Activated CD8-positive, alpha-beta memory T cell treated with anti-CD3 and anti-CD28 coated beads for 1 hour (primary cell): ENCODE data around the gene DDX41.
"Not testable (repeated sequence)": the region's sequence is repeated elsewhere in the genome, so short reads cannot be mapped to it uniquely, and the experiment has no call there.

Experiments
- DNase-seq, 2 donors: peaks; one replicate each; pipeline ENCODE4 v3.0.0-alpha.2; 2020; ENCODE audit warnings: low read depth in 1 of 2; ENCODE audit errors: extremely low read depth in 1 of 2

The DDX41 gene

DNA sequence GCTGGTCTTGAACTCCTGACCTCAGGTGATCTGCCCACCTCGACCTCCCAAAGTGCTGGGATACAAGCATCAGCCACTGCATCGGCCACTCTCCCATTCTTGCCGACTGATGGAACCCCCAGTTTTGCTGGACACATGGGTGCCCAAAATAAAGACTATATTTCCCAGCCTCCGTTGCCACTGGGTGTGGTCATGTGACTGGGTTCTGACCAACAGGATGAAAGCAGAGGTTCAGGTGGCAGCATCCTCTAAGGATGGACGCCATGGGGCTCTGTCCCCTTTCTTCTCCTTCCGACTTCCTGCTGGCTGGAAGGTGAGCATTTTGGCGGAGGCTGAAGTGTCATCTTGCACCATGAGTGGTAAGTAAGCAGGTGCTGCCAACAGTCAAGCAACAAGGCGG, 29.6 kb downstream of the DDX41 start:
- DNase-seq, result no peak

DNA sequence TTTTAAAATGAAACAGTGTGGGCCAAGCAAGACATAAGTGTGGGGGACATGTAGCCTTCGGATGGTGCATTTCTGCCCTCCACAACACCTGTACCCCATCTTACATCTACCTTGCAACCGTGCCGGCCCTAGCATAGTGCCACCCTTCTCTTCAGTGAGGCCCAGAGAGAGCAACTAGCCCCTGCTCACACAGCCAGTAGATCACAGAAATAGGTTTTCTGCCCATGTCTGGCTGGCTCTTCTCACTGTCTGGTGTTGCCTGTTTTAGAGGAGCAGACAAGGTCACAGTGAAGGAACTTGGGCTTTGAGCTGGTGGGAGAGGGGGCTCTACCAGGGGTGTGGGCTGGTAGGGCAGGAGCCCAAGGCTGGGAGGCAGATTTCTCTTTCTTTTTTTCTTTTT, 30.5 kb downstream of the DDX41 start:
- DNase-seq, result no peak

DNA sequence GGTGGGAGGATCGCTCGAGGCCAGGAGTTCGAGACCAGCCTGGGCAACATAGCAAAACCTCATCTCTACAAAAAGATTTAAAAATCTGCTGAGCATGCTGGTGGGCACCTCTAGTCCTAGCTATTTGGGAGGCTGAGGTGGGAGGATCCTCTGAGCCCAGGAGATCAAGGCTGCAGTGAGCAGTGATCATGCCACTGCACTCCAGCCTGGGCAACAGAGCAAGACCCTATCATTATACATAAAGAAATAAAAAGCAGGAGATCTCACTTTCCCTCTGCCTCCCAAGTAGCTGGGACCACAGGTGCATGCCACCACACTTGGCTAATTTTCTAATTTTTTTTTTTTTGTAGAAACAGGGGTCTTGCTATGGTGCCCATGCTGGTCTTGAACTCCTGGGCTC, 31.0 kb downstream of the DDX41 start:
- DNase-seq, result not testable (repeated sequence)

DNA sequence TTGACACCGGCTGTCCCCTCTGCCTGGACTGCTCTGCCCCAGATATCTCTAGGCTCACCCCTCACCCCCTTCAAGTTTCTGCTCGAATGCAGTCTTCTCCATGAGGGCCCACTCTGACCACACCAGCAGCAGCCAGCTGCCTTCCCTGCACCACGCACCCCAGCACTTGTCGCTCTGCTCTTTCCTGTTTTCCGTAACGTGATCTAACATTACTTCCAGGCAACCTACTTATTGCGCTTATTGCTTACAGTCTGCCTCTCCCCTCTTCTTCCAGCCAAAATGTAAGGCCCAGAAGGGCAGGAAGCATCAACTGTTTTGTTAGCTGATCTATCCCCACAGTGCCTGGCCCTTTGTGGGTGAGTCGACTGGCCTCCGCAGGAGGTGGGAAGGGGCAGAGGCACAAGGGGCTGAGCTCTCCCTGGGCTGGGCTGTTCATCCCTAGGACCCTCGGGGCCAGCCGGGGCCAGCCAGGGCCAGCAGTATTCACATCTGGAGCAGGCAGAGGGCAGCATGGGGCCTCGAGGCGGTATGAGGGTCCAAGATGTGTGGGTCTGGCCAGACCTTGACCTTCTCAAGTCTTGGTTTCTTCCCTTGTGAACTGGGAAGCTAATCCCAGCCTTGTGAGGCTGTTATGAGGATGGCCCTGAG, 31.7 kb downstream of the DDX41 start:
- no peak for DNase-seq

DNA sequence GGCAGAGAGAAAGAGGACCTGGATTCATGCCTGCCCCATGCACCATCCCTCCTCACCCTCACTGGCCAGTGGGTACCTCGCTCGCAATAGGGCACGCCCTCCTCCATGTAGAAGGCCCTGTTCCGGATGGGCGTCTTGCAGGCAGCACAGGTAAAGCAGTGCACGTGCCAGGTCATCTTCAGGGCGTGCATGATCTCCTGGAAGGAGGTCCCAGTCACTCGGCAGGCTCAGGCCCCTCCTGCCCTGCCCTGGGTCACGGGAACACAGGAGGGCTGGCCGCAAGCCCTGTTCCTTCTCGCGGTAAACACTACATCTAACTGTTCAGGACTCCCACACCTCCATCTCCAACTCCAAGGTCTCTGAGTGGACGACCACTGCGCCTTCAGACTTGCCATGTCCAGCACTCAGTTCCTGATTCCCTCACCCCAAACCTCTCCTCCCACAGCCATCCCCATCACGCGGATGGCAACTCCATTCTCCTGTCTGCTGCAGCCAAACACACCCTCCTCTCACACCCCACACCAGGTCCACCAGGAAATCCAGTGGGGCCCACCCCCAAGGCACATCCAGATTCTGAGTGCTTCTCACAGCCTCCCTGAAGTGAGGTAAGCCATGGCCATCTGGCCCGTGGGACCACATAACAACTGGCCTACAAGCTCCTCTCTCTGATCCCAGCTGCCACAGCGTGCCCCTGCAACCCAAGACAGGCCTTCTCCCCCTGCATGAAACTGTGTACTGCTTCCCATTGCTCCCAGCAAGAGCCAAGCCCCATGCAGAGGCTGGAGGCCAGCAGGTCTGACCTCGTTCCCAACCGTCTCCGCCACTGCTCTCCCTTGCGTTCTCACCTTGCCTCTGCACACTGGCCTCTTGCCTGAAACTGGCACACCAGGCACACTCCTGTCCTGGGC, 32.5 kb downstream of the DDX41 start:
- no peak for DNase-seq

DNA sequence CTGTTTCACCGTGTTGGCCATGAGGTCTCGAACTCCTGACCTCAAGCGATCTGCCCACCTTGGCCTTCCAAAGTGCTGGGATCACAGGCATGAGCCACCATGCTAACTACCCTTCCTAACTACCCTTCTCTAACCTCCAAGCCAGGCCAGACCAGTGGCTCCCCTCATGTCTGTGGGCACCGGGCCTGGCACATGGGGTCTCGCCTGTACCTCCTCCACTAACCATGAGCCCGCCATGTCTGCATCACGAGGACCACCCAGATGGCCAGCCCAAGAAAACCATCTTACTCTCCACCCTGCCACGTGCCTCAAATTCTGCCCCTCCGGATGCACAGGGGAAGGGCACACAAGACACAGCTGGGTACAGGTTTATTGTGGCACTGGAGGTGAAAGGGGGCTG, 33.7 kb downstream of the DDX41 start:
- DNase-seq, result no peak

DNA sequence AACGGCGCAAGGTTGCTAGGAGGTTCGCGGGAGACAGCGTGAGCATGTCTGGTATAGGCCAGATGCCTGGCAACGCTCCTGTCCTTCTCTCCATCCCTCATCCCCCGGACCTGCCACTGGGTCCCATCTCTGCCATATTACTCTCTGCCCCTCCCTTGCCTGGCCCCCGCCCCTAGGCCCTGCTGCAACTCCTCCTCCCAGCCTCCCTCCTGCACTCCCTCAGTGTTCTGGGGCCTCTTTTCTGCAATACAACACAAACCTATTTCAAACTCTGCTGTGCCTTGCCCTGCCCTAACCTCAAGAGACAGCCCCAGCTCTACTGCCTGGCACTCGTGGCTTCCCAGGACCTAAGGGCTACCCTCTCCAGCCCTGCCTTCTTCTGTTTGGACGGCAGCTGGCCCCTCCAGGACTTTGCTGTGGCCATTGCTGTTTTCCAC, 34.4 kb downstream of the DDX41 start:
- no peak for DNase-seq

DNA sequence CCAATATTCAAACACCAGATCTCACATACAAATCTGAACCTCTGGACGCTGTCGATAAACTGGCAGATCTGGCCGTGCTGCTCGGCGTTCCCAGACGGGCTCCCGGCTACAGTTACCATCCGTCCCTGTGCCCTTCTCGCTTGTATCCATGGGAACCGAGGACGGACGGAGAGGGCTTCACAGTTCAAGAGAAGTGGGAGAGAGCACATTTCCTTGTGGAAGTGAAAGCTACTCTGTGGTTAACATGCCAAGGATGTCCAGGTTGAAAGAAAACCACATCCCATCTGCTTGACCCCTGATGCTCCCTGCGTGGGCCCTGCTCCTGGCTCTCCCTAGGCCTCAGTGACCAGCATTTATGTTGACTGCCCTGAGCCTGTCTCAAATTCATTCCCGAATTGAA, 37.0 kb downstream of the DDX41 start:
- no peak for DNase-seq

DNA sequence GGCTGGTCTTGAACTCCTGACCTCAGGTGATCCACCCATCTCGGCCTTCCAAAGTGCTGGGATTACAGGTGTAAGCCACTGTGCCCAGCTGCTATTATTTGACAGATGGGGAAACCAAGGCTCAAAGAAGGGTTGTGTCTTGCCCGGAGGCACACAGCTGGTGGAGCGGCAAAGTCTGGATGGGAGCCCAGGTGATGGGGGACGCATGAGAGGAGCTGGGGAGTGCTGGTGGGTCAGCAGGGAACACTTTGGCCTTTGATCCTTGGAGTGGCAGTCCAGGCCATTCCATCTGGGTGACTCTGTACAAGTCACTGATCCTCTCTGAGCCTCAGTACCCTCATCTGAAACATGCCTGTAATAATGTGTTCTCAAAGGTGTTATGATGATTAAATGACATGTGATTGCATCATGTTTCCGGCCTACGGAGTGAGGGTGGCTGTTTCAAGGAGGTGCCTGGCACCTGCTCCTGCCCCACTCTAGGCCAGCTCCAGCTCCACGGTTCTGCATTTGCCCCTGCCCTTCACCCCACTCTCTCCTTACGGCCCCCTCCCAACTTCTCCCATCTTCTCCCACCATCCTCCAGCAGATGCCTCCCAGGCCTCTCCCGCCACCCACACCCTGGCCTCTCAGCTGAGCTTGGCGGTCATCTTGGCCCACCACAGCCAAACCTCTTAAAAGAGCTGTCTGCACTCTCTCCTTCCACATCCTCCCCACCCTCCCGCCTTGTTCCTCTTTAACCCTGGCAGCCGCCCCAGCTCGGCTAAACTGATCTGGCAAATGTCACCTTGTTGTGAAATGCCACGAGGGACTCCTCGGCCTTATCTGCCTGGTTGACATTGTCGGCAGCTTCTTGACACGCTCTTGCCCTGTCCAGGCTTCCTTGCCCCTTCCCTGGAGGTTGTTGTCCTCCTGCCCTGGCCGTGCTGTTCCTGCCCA, 37.8 kb downstream of the DDX41 start:
- DNase-seq, result no peak

DNA sequence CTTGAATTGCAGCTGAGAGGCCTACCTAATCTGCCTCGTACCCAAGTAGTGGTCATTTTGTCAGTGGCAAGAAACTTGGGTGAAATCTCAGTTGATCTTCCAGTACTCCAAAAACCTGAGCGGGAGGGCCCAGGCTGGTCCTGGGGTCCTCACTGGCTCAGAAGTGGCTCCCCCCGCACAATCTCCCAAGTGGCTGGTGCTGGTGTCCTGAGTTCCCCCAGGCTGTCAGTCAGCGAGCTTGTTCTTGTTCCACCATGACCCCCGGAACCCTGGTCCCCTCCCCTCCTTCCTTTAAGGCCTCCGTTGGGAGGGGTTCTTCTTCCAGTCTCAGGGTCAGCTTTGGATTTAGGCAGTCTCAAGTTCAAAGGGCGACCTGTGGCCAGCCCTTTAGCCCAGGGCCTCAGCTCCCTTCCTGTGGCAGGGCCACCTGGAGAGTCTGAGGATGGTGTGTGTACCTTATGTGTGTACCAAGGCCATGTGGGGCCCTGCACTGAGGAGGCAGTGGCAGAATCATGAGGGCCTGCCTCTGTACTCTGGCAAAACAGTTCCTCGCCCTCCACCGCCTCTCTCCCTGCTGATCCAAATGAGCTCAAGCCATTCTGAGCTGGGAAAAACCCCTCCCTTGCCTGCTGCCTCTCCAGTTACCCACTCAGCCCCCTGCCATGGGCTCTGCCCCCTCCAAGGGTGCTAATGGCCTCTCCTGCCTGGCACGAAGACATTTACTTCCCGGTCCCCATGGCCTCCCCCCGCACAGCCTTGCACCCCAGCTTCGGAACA, 38.9 kb downstream of the DDX41 start:
- no peak for DNase-seq

DNA sequence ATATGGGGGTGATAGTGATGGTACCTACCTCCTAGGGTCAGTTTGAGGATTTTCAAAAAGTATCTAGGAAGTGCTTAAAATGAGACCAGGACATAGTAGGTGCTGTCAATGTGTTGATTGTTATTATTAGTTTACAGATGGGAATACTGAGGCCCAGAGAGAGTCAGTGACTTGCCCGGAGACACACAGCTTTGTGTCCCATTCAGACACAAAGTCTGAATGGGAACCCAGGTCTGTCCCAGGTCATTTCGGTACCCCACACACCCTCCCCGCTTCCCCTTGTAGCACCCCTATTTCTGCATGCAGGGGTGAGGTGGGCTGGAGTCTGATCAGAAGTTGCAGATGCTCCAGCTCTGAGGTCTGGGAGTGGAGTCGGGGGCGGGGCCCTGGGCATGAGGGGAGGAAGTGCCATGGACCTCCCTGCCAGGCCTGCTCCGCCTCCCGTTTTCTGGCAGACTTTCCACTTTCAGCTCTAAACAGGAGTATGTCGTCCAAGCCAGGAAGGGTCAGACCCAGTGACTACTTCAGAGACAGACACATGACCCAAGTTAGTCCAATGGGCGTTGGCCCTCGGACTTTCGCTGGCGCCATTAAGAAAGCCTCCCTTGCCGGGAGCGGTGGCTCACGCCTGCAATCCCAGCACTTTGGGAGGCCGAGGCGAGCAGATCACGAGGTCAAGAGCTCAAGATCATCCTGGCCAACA, 40.1 kb downstream of the DDX41 start:
- no peak for DNase-seq

DNA sequence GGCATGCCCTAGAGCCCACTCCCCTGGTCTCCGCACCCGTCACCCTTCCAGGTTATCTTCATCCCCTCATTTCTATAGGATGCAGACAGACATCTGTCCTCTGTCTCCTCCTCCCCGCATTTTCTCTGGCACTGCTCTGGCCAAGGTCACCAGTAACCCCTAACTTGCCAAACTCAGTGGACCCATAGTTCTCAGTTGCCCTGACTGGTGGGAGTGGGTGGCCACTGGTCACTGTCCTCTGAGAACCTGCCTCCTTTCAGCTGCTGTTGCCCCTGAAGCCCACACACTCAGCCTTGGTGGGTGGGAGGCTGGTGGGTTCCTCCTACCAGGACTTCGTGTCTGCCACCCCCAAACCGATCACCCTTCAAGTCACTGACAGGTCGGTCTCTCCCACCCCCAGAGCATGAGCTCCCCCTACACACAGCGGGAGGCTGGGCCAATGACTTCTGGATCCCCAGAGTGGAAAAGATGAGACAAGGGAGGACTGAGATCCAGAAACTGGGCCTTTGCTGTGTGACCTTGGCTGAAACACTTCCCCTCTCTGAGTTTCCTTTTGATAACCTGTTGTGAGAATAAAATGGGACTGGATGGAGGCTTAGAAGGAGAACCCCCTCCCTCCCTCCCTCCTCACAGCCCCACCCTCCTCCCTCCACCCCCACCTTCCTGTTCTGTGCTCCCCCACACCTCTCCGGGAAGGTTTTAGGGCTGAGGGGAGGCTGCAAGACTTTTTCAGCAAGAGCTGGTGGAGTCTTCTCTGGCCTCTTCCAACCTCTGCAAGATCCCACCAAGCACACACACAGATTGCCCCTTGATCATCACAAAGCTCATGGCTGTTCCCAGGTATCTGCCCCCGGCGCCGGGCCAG, 41.0 kb downstream of the DDX41 start:
- DNase-seq, result no peak

DNA sequence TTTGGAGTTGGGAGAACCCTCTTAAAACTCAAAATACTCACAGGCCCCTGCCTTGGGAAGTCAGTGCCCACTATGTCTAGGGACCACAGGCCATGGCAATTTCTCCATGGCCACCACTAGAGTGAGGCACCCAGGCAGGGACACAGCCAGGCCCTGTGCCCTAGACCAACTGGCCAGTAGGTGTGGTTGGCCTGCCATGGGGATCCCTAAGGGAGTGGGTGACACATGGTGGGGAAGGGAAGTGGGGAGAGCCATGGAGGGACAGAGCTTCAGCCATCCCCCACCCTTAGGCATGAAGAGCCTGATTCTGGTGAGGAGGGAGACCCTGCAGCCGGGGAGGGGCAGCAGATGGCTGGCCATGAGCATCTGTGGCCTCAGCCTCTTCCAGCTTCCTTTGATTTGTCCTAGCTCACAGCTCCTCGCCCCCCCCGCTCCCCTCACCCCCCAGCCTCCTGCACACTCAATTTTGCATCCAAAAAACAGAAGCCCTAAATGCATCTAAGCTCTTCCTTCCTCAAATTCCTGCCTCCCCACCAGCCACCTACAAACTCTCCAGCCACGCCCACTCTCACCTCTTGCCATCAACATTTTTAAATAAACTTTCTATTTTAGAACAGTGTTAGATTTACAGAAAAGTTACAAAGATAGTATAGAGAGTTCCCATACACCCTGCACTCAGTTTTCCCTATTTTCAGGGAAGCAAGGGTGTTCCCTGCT, 41.8 kb downstream of the DDX41 start:
- DNase-seq, result no peak

DNA sequence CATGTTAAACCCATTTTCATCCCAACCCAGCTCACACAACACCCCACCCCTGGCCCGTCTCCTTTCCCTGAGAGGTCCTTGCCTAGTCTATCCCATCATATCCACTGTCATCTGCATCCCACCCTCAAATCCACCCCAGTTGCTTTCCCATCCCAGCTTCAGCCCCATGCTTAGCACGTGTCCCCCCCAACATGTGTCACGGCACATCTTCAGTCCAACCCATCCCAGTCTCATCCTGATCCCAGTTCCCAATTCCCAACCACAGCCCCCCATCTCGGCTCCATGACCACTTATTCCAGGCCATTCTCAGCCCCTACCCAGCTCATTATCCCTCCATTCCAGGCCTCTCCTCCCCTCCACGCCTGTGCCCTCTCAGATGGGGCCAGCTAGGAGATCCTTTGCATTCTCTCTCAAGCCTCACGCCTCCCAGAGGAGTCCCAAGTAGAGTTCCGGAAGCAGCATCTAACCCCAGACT, 42.7 kb downstream of the DDX41 start:
- DNase-seq, result no peak

DNA sequence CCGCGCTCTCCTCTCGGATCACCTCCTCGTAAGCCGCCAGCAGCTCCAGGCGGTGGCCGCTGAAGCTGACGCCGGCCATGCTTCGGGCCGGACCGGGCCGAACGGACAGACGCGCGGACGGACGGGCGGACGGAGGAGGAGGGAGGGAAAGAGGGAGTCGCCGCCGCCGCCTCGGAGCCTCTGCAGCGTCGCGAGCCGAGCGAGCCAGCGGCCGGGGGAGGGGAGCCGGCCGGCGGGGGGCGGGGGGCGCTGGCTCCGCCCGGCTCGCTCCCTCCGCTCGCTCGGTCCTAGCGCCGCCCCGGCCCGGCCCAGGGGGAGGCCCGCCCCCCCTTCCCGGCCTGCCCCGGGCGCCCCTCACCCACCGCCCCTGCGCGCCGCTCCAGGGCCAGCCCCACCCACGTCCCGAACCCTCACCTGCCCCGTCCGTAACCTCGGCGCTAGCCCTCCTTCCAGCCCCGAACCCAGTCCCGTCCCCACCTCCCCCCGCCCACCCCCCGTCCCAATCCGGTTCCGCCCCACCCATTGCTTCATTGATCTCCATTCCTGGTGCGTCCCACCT, 43.2 kb downstream of the DDX41 start, which contains the start of gene DBN1:
Gene DBN1, minus strand, starts transcription at position 192 of the 559 bp plus-strand sequence. Its CDS starts 113 bp downstream, at position 79.
- DNase-seq, result no peak

DNA sequence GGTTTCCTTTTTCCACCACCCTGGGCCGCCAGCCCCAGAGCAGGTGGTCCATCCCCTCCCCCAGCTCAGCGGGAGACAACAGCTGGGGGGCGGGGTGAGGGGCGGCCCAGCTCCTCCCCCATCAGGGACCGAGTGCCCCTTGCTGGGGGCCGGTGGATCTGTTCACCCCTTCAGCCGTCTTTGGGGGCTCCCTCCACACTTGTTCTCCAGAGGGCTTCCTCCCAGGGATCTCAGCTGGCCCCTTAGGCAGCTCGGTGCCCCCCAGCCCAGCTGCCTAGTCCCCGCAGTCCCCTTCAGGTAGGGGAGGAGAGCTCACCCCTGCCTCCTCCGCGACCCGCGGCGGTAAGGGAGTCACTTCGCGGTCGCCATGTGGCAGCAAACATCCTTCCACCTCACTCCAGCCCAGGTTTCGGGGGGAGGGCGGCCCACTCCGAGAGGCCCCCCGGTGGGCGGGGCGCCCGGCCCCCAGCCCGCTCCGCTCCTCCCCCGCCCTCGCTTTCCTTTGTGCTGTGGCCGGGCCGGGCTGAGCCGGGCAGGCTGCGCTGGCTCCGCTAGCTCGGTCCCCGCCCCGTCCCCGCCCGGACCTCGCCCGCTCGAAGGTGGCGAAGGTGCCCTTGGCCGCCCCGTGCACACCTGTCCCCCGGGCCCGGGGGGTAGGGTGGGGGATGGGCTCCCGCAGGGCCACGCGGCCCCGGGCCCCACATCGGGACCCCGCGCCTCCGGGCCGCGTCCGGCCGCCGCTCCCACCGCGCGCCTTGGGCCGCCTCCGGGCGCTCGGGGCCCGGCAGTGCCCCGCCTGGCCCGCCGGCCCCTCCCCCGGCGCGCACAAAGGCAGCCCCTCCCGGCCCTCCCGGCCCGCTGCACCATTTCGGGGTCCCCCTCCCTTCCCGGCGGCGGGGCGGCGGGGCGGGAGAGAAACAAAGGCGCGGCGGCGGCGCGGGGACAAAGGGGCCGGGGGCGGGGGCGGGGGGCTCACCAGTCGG, 44.0 kb downstream of the DDX41 start:
- peak in 1 of 2 donors; percentile 40 for DNase-seq
